Mesodermal cell (in vitro differentiated cells): Measurements from ENCODE around the gene TMCO5A. TPM values are rescaled to one million over a fixed set of nuclear protein-coding genes. Genes with fewer than 3 reads are reported as not detected.

ENCODE experiments used
- H3K27ac ChIP-seq: 2 replicates; pipeline ENCODE4 v1.7.0; 2013; ENCODE audit warnings: mild to moderate bottlenecking, low read depth, low read length, moderate library complexity; ENCODE audit not compliant: severe bottlenecking
- H3K36me3 ChIP-seq: 2 replicates; pipeline ENCODE4 v1.7.1; 2013; ENCODE audit warnings: mild to moderate bottlenecking, low read length, moderate library complexity; ENCODE audit not compliant: control insufficient read depth, insufficient read depth
- H3K4me1 ChIP-seq: one replicate; pipeline ENCODE4 v1.7.1; 2013; ENCODE audit warnings: mild to moderate bottlenecking, low read length; ENCODE audit not compliant: insufficient read depth, control insufficient read depth, poor library complexity, severe bottlenecking
- H3K4me3 ChIP-seq: 2 replicates; pipeline ENCODE4 v1.7.0; 2013; ENCODE audit warnings: low read length, control low read depth, mild to moderate bottlenecking; ENCODE audit not compliant: insufficient read depth, poor library complexity, severe bottlenecking; ENCODE audit errors: extremely low read depth
- H3K9me3 ChIP-seq: 2 replicates; pipeline ENCODE4 v1.7.1; 2013; ENCODE audit warnings: mild to moderate bottlenecking, low read length, moderate library complexity; ENCODE audit not compliant: control insufficient read depth
- WGBS, 2 experiments: methylation state at CpG; one replicate each; pipeline ENCODE4 v1.1.5; 2013; ENCODE audit warnings: missing lambda C conversion rate in 2 of 2; ENCODE audit not compliant: insufficient coverage in 2 of 2; 5-methylcytosine and 5-hydroxymethylcytosine counted together
- polyA plus RNA-seq, 2 experiments: library from polyadenylated mRNA; stranded (reverse); fragments of 50-300 nt; gene quantifications; one replicate each; pipeline ENCODE4 v1.2.3, GENCODE V29; 2013

Gene TMCO5A
- polyA plus RNA-seq (2013, experiment 1 of 2): not detected
- not detected for polyA plus RNA-seq (2013, experiment 2 of 2)

GRCh38 chr15:37934340-37934739, at the start of gene TMCO5A:
TMCO5A (plus strand) TSS chr15:37934640; CDS start chr15:37936324, 1,684 bp downstream.
- Histone ChIP-seq H3K9me3 (no peaks in the 10 kb centered on the region), H3K4me3 (no peak within 1 kb of the TSS), H3K36me3 (no peaks in the 10 kb centered on the region), H3K4me1 (peaks cover 12% of the 10 kb centered on the region), H3K27ac (no peak within 1 kb of the TSS)
- WGBS, 2 experiments: no CpG with 5 or more reads among the region's 1 CpG

GRCh38 chr15:37885651-37886050, 48.8 kb upstream of the TMCO5A start:
- H3K9me3 ChIP-seq: no peaks in the 10 kb centered on the region
- no peaks in the 10 kb centered on the region for H3K36me3 ChIP-seq
- H3K4me1 ChIP-seq: peaks cover 10% of the 10 kb centered on the region
- no peak overlapping the region for H3K27ac ChIP-seq
- H3K4me3 ChIP-seq: no peak overlapping the region

- peaks cover 16% of the 10 kb centered on the region for H3K4me1 ChIP-seq
- H3K27ac ChIP-seq: no peak overlapping the region
- no peaks in the 10 kb centered on the region for H3K9me3 ChIP-seq
- no peaks in the 10 kb centered on the region for H3K36me3 ChIP-seq
- no peak overlapping the region for H3K4me3 ChIP-seq
- WGBS, 2 experiments: 95 to 100% methylated on average over 2 to 4 of the region's 4 CpGs
Measured at GRCh38 chr15:37888356-37888755, 46.1 kb upstream of the TMCO5A start.

- Histone ChIP-seq H3K36me3 (no peaks in the 10 kb centered on the region), H3K4me1 (peaks cover 6% of the 10 kb centered on the region), H3K27ac (no peak overlapping the region), H3K9me3 (no peaks in the 10 kb centered on the region), H3K4me3 (no peak overlapping the region)
- WGBS, 2 experiments: 42 to 79% methylated on average over 2 to 4 of the region's 4 CpGs
Measured at GRCh38 chr15:37891766-37892368, 42.6 kb upstream of the TMCO5A start.

GRCh38 chr15:37893309-37893708, 41.1 kb upstream of the TMCO5A start:
- H3K27ac ChIP-seq: no peak overlapping the region

GRCh38 chr15:37898362-37898761, 36.1 kb upstream of the TMCO5A start:
- no peak overlapping the region for H3K27ac ChIP-seq
- WGBS, 2 experiments: 89% methylated on average over 1 of the region's 2 CpGs; no CpG with 5 or more reads in 1 of the 2 experiments

More at GRCh38 chr15:37893309-37893708, 41.1 kb upstream of the TMCO5A start:
- H3K9me3 ChIP-seq: no peaks in the 10 kb centered on the region
- H3K4me3 ChIP-seq: no peak overlapping the region
- peaks cover 6% of the 10 kb centered on the region for H3K4me1 ChIP-seq
- no peaks in the 10 kb centered on the region for H3K36me3 ChIP-seq

GRCh38 chr15:37900326-37901221, 33.9 kb upstream of the TMCO5A start:
- Histone ChIP-seq H3K36me3 (no peaks in the 10 kb centered on the region), H3K9me3 (no peaks in the 10 kb centered on the region), H3K27ac (peak overlapping the region; percentile 77), H3K4me3 (no peak overlapping the region), H3K4me1 (peaks cover 21% of the 10 kb centered on the region)
- 87 to 92% methylated on average over 5 to 6 of the region's 7 CpGs for WGBS, 2 experiments

More at GRCh38 chr15:37898362-37898761, 36.1 kb upstream of the TMCO5A start:
- Histone ChIP-seq H3K36me3 (no peaks in the 10 kb centered on the region), H3K4me3 (no peak overlapping the region), H3K9me3 (no peaks in the 10 kb centered on the region), H3K4me1 (peaks cover 21% of the 10 kb centered on the region)

- no peaks in the 10 kb centered on the region for H3K36me3 ChIP-seq
- H3K9me3 ChIP-seq: no peaks in the 10 kb centered on the region
- peaks cover 21% of the 10 kb centered on the region for H3K4me1 ChIP-seq
- H3K4me3 ChIP-seq: no peak overlapping the region
- H3K27ac ChIP-seq: no peak overlapping the region
Measured at GRCh38 chr15:37902126-37902525, 32.3 kb upstream of the TMCO5A start.

- Histone ChIP-seq H3K4me1 (peaks cover 21% of the 10 kb centered on the region), H3K9me3 (no peaks in the 10 kb centered on the region), H3K4me3 (no peak overlapping the region), H3K36me3 (no peaks in the 10 kb centered on the region), H3K27ac (no peak overlapping the region)
- 92 to 98% methylated on average over 8 to 10 of the region's 11 CpGs for WGBS, 2 experiments
Measured at GRCh38 chr15:37903919-37904625, 30.4 kb upstream of the TMCO5A start.

- H3K36me3 ChIP-seq: no peaks in the 10 kb centered on the region
- no peak overlapping the region for H3K4me3 ChIP-seq
- H3K4me1 ChIP-seq: no peaks in the 10 kb centered on the region
- WGBS, 2 experiments: 55 to 100% methylated on average over 1 of the region's 1 CpG
- H3K9me3 ChIP-seq: no peaks in the 10 kb centered on the region
- no peak overlapping the region for H3K27ac ChIP-seq
Measured at GRCh38 chr15:37907136-37907535, 27.3 kb upstream of the TMCO5A start.
